Measurements from ENCODE around the gene ANO10. TPM values are rescaled to one million over a fixed set of nuclear protein-coding genes. Genes with fewer than 3 reads are reported as not detected.
A peak's percentile ranks its signal among the peaks of the same experiment; 100 is the strongest.

The ANO10 gene
- total RNA-seq, 2 donors from 2014 or later, result 83.8 to 112 TPM

GRCh38 chr3:43394041-43394554, 227.7 kb downstream of the ANO10 start:
- H3K36me3 ChIP-seq (ENCODE audit: control insufficient read depth, insufficient read depth, low read length), result peaks cover 3% of the 10 kb centered on the region
- H3K27me3 ChIP-seq (ENCODE audit: control insufficient read depth, insufficient read depth, low read length, poor library complexity, severe bottlenecking), result no peaks in the 10 kb centered on the region
- Mint-ChIP-seq H3K27me3 (ENCODE audit: insufficient read depth) (no peaks in the 10 kb centered on the region), H3K4me1 (peaks cover 15% of the 10 kb centered on the region), H3K9me3 (no peaks in the 10 kb centered on the region), H3K27ac (peak overlapping the region; percentile 24), H3K36me3 (ENCODE audit: low read depth) (peaks cover 10% of the 10 kb centered on the region), H3K4me3 (no peak overlapping the region)
- no peak for TF ChIP-seq CTCF (conservative IDR thresholded peaks at IDR 0.05)
- no peak overlapping the region for H3K4me3 ChIP-seq (ENCODE audit: low read length)
- H3K9ac ChIP-seq (ENCODE audit: extremely low read depth, low read length, poor library complexity, severe bottlenecking), result no peak overlapping the region
- no peaks in the 10 kb centered on the region for H3K4me1 ChIP-seq (ENCODE audit: control insufficient read depth, insufficient read depth, low read length)
- 71 to 81% methylated on average over 2 of the region's 2 CpGs for WGBS, 2 experiments (ENCODE audit: insufficient coverage in 1 of 2, insufficient read length in 1 of 2)
- DNase-seq, result no peak
- H3K9me3 ChIP-seq (ENCODE audit: control insufficient read depth, low read length), result no peaks in the 10 kb centered on the region
- H3K27ac ChIP-seq (ENCODE audit: low read depth, low read length), result no peak overlapping the region

- no peak for TF ChIP-seq CTCF (conservative IDR thresholded peaks at IDR 0.05)
- Histone ChIP-seq H3K27me3 (ENCODE audit: control insufficient read depth, insufficient read depth, low read length, poor library complexity, severe bottlenecking) (no peaks in the 10 kb centered on the region), H3K27ac (ENCODE audit: low read depth, low read length) (no peak overlapping the region), H3K4me3 (ENCODE audit: low read length) (no peak overlapping the region), H3K9ac (ENCODE audit: extremely low read depth, low read length, poor library complexity, severe bottlenecking) (no peak overlapping the region), H3K9me3 (ENCODE audit: control insufficient read depth, low read length) (no peaks in the 10 kb centered on the region), H3K4me1 (ENCODE audit: control insufficient read depth, insufficient read depth, low read length) (no peaks in the 10 kb centered on the region), H3K36me3 (ENCODE audit: control insufficient read depth, insufficient read depth, low read length) (peaks cover 3% of the 10 kb centered on the region)
- H3K4me1 Mint-ChIP-seq, result peaks cover 22% of the 10 kb centered on the region
- no peak for DNase-seq
- H3K4me3 Mint-ChIP-seq, result no peak overlapping the region
- no peaks in the 10 kb centered on the region for H3K9me3 Mint-ChIP-seq
- 40 to 50% methylated on average over 1 of the region's 1 CpG for WGBS, 2 experiments (ENCODE audit: insufficient coverage in 1 of 2, insufficient read length in 1 of 2)
- peaks cover 3% of the 10 kb centered on the region for H3K36me3 Mint-ChIP-seq (ENCODE audit: low read depth)
- no peaks in the 10 kb centered on the region for H3K27me3 Mint-ChIP-seq (ENCODE audit: insufficient read depth)
- H3K27ac Mint-ChIP-seq, result no peak overlapping the region
These were observed 230.2 kb downstream of the ANO10 start for GRCh38 chr3:43391621-43392020.

DNA sequence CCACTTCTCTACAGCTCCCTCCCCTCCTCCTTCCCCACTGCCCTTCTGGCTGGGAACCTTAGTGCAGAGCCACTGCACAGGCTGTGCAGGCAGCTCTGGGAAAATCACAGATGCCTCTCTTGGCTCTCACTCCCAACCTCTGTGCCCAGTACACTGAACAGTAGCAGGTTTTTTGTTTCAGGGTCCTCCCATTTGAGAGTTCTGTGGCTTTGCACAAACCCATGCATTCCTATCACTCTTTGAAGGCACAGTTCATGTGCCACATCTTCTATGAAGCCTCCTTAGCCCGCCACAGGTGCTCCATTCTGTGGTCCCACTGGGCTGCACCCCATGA, 231.6 kb downstream of the ANO10 start:
- Mint-ChIP-seq H3K27ac (peak overlapping the region; percentile 60), H3K9me3 (peaks cover 2% of the 10 kb centered on the region), H3K36me3 (ENCODE audit: low read depth) (peaks cover 11% of the 10 kb centered on the region), H3K4me3 (no peak overlapping the region), H3K4me1 (peaks cover 22% of the 10 kb centered on the region), H3K27me3 (ENCODE audit: insufficient read depth) (no peaks in the 10 kb centered on the region)
- Histone ChIP-seq H3K27ac (ENCODE audit: low read depth, low read length) (no peak overlapping the region), H3K9me3 (ENCODE audit: control insufficient read depth, low read length) (peaks cover 6% of the 10 kb centered on the region), H3K27me3 (ENCODE audit: control insufficient read depth, insufficient read depth, low read length, poor library complexity, severe bottlenecking) (no peaks in the 10 kb centered on the region), H3K36me3 (ENCODE audit: control insufficient read depth, insufficient read depth, low read length) (peaks cover 7% of the 10 kb centered on the region), H3K4me1 (ENCODE audit: control insufficient read depth, insufficient read depth, low read length) (no peaks in the 10 kb centered on the region), H3K4me3 (ENCODE audit: low read length) (no peak overlapping the region), H3K9ac (ENCODE audit: extremely low read depth, low read length, poor library complexity, severe bottlenecking) (no peak overlapping the region)
- no peak for DNase-seq
- no peak for TF ChIP-seq CTCF (conservative IDR thresholded peaks at IDR 0.05)
- 100% methylated on average over 1 of the region's 1 CpG; no CpG with 5 or more reads in 1 of the 2 experiments for WGBS, 2 experiments (ENCODE audit: insufficient coverage in 1 of 2, insufficient read length in 1 of 2)
